Measurements from ENCODE around the gene PROB1. TPM values are rescaled to one million over a fixed set of nuclear protein-coding genes. Genes with fewer than 3 reads are reported as not detected.

PROB1 gene
- total and polyA plus RNA-seq, 12 donors, result 3.1 to 24.4 (median 8.8) TPM

- no peaks in the 10 kb centered on the region for H3K9me3 ChIP-seq (replicated peaks in 1 of 3)
- DNase-seq, result no peak
- peak overlapping the region in 1 of 5 donors; percentile 57 for H3K27ac ChIP-seq
- peaks cover 30 to 40% of the 10 kb centered on the region in 2 donors for H3K4me1 ChIP-seq (replicated peaks in 1 of 2)
- peak overlapping the region in 1 of 4 donors; percentile 69 for H3K4me3 ChIP-seq
- no peaks in the 10 kb centered on the region for H3K36me3 ChIP-seq (replicated peaks in 1 of 2)
- 62 to 81% (median 70%) methylated on average over 26 to 33 of the region's 33 CpGs for WGBS, 4 donors
- H3K27me3 ChIP-seq, result no peaks in the 10 kb centered on the region
- intact Hi-C loops (cut with DNase I), result loop anchor here in 1 of 2 donors (5.0 kb wide), 1 partner anchor 44 kb away; no protein-coding TSS in a partner anchor
- TF ChIP-seq CTCF (IDR thresholded peaks at IDR 0.05) (no peak), POLR2A (IDR thresholded peaks at IDR 0.05) (no peak)
Observed at GRCh38 chr5:139391570-139392323, 3.2 kb downstream of the PROB1 start.

- peak overlapping the region in 2 of 5 donors; percentile 56 to 57 for H3K27ac ChIP-seq
- H3K27me3 ChIP-seq, result no peaks in the 10 kb centered on the region
- DNase-seq, result no peak
- no peaks in the 10 kb centered on the region for H3K36me3 ChIP-seq (replicated peaks in 1 of 2)
- TF ChIP-seq POLR2A (IDR thresholded peaks at IDR 0.05), result no peak
- TF ChIP-seq CTCF (IDR thresholded peaks at IDR 0.05), result no peak
- peaks cover 30 to 36% of the 10 kb centered on the region in 2 donors for H3K4me1 ChIP-seq (replicated peaks in 1 of 2)
- intact Hi-C loops (cut with DNase I), result loop anchor here in 1 of 2 donors (5.0 kb wide), 1 partner anchor 44 kb away; no protein-coding TSS in a partner anchor
- WGBS, 4 donors, result 81 to 88% (median 84%) methylated on average over 6 to 10 of the region's 10 CpGs
- H3K9me3 ChIP-seq (replicated peaks in 1 of 3), result no peaks in the 10 kb centered on the region
- H3K4me3 ChIP-seq, result no peak overlapping the region
Observed at GRCh38 chr5:139390639-139391569, 4.0 kb downstream of the PROB1 start.

GRCh38 chr5:139389701-139390638 is 4.9 kb downstream of the PROB1 start, which contains the start of gene MZB1:
Gene MZB1, minus strand, starts transcription at chr5:139389913. Its CDS starts 57 bp downstream, at chr5:139389856.
- WGBS, 4 donors, result 63 to 80% (median 69%) methylated on average over 7 to 11 of the region's 11 CpGs
- H3K9me3 ChIP-seq (replicated peaks in 1 of 3), result no peaks in the 10 kb centered on the region
- no peak within 1 kb of the TSS for H3K4me3 ChIP-seq
- DNase-seq, result peak in 3 of 7 donors; percentile 9 to 42 (median 37)
- no peaks in the 10 kb centered on the region for H3K36me3 ChIP-seq (replicated peaks in 1 of 2)
- H3K27me3 ChIP-seq, result no peaks in the 10 kb centered on the region
- peaks cover 23 to 27% of the 10 kb centered on the region in 2 donors for H3K4me1 ChIP-seq (replicated peaks in 1 of 2)
- peak within 1 kb of the TSS in 2 of 5 donors; percentile 3 to 56 for H3K27ac ChIP-seq
- intact Hi-C loops (cut with DNase I), result loop anchor here in 1 of 2 donors (5.0 kb wide), 1 partner anchor 43 kb away; no protein-coding TSS in a partner anchor
- TF ChIP-seq CTCF (IDR thresholded peaks at IDR 0.05), result no peak
- no peak for TF ChIP-seq POLR2A (IDR thresholded peaks at IDR 0.05)
